ENCODE data around the gene ZDHHC20. TPM values are rescaled to one million over a fixed set of nuclear protein-coding genes. Genes with fewer than 3 reads are reported as not detected.
"Not testable (repeated sequence)": the region's sequence is repeated elsewhere in the genome, so short reads cannot be mapped to it uniquely, and the experiment has no call there.

The ZDHHC20 gene
- total RNA-seq, 2 experiments from 2014 or later, result 39.6 to 60.1 TPM

DNA sequence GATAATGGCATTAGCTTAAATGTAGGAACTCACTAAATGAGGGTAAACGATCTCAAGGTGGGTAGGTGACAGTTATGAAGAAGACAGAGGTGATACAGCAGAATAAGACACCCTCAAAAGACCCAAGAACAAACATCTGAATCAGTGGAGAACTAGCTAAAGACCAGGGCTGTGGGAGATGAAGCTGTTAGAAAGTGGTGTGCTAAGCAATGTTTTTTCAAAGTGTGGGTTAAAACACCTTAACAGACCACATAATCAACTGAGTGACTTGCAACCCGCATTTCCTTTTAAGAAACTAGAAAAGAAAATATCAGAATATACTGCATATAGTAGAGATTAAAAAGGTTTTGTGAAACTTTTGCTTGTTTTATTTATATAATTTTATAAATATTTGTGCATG is 70.0 kb downstream of the ZDHHC20 start:
- ChIA-PET CTCF (ENCODE audit: unreplicated experiment) (no interaction called here), POLR2A (interaction anchor here (0.6 to 1.1 kb wide), 5 partner anchors 10 to 86 kb away, joined by 3 to 8 read pairs (median 3); no protein-coding TSS in a partner anchor)
- no peak for DNase-seq (ENCODE audit: low spot score)
- TF ChIP-seq EZH2phosphoT487 (IDR thresholded peaks at IDR 0.05; ENCODE audit: borderline replicate concordance, low read depth, low read length), result no peak
- TF ChIP-seq, protein P1, sequence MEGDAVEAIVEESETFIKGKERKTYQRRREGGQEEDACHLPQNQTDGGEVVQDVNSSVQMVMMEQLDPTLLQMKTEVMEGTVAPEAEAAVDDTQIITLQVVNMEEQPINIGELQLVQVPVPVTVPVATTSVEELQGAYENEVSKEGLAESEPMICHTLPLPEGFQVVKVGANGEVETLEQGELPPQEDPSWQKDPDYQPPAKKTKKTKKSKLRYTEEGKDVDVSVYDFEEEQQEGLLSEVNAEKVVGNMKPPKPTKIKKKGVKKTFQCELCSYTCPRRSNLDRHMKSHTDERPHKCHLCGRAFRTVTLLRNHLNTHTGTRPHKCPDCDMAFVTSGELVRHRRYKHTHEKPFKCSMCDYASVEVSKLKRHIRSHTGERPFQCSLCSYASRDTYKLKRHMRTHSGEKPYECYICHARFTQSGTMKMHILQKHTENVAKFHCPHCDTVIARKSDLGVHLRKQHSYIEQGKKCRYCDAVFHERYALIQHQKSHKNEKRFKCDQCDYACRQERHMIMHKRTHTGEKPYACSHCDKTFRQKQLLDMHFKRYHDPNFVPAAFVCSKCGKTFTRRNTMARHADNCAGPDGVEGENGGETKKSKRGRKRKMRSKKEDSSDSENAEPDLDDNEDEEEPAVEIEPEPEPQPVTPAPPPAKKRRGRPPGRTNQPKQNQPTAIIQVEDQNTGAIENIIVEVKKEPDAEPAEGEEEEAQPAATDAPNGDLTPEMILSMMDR (conservative IDR thresholded peaks at IDR 0.05; ENCODE audit: low read length), result no peak
- Histone ChIP-seq H3K27ac (ENCODE audit: low read depth, low read length, poor library complexity, severe bottlenecking) (no peak overlapping the region), H3K9me2 (ENCODE audit: insufficient read depth, low read length) (no peaks in the 10 kb centered on the region), H3K9me3 (ENCODE audit: low read length) (peaks cover 17% of the 10 kb centered on the region), H3K79me2 (ENCODE audit: insufficient read depth, low read depth, low read length) (no peaks in the 10 kb centered on the region), H4K20me1 (ENCODE audit: insufficient read depth, low read length) (no peaks in the 10 kb centered on the region), H2AFZ (ENCODE audit: low read length) (no peak overlapping the region), H3K4me3 (ENCODE audit: low read depth, low read length, poor library complexity, severe bottlenecking) (no peak overlapping the region), H3K4me1 (ENCODE audit: insufficient read depth, low read length, poor library complexity, severe bottlenecking) (no peaks in the 10 kb centered on the region), H3K36me3 (ENCODE audit: insufficient read depth, low read length) (peaks cover 78% of the 10 kb centered on the region), H3K4me2 (ENCODE audit: low read length) (no peak overlapping the region)
- no TSS peak for BruUV-seq (replicated peaks)
- intact Hi-C loops (cut with micrococcal nuclease; ENCODE audit: unreplicated experiment), result no loop called here

DNA sequence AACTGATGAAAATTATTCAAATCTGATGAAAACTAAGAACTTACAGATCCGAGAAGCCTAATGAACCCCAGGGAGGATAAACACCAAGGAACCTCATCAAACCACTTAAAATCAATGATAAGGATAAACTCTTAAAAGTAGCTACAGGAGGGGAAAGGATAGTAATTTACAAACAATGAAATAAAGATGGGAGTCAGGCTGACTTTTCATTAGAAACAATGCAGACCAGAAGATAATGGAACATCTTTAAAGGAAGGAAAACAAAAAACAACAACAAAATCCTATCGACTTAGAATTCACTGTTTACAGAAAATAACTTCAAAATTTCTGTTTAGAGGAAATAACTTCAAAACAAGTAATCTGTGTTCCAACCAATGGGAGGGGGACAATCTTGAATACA is 73.4 kb downstream of the ZDHHC20 start:
- no peak overlapping the region for H3K4me3 ChIP-seq (ENCODE audit: low read depth, low read length, poor library complexity, severe bottlenecking)
- H4K20me1 ChIP-seq (ENCODE audit: insufficient read depth, low read length), result no peaks in the 10 kb centered on the region
- POLR2A ChIA-PET, result interaction anchor here (1.5 kb wide), 1 partner anchor 13 kb away, joined by 6 read pairs; no protein-coding TSS in a partner anchor
- TF ChIP-seq, protein P1 (conservative IDR thresholded peaks at IDR 0.05; ENCODE audit: low read length), result no peak
- TF ChIP-seq EZH2phosphoT487 (IDR thresholded peaks at IDR 0.05; ENCODE audit: borderline replicate concordance, low read depth, low read length), result no peak
- no peaks in the 10 kb centered on the region for H3K79me2 ChIP-seq (ENCODE audit: insufficient read depth, low read depth, low read length)
- H3K36me3 ChIP-seq (ENCODE audit: insufficient read depth, low read length), result peaks cover 88% of the 10 kb centered on the region
- CTCF ChIA-PET (ENCODE audit: unreplicated experiment), result no interaction called here
- no peak for DNase-seq (ENCODE audit: low spot score)
- H3K9me2 ChIP-seq (ENCODE audit: insufficient read depth, low read length), result no peaks in the 10 kb centered on the region
- no peaks in the 10 kb centered on the region for H3K4me1 ChIP-seq (ENCODE audit: insufficient read depth, low read length, poor library complexity, severe bottlenecking)
- H3K27ac ChIP-seq (ENCODE audit: low read depth, low read length, poor library complexity, severe bottlenecking), result no peak overlapping the region
- H3K9me3 ChIP-seq (ENCODE audit: low read length), result peaks cover 17% of the 10 kb centered on the region
- no TSS peak for BruUV-seq (replicated peaks)
- no peak overlapping the region for H3K4me2 ChIP-seq (ENCODE audit: low read length)
- H2AFZ ChIP-seq (ENCODE audit: low read length), result no peak overlapping the region
- intact Hi-C loops (cut with micrococcal nuclease; ENCODE audit: unreplicated experiment), result no loop called here

DNA sequence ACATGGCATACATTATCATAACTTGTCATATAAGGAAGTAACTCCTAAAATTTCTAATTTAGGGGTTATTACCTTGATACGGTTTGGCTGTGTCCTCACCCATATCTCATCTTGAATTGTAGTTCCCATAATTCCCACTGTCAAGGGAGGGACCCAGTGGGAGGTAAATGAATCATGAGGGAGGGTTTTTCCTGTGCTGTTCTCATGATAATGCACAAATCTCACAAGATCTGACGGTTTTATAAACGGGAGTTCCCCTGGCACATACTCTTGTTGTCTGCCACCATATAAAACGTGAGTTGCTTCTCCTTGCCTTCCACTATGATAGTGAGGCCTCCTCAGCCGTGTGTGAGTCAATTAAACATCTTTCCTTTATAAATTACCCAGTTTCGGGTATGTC is 76.0 kb downstream of the ZDHHC20 start:
- Histone ChIP-seq H2AFZ (ENCODE audit: low read length) (no peak overlapping the region), H3K36me3 (ENCODE audit: insufficient read depth, low read length) (peaks cover 77% of the 10 kb centered on the region), H3K9me3 (ENCODE audit: low read length) (peaks cover 17% of the 10 kb centered on the region), H3K27ac (ENCODE audit: low read depth, low read length, poor library complexity, severe bottlenecking) (no peak overlapping the region), H3K79me2 (ENCODE audit: insufficient read depth, low read depth, low read length) (no peaks in the 10 kb centered on the region), H4K20me1 (ENCODE audit: insufficient read depth, low read length) (no peaks in the 10 kb centered on the region), H3K4me2 (ENCODE audit: low read length) (no peak overlapping the region), H3K4me3 (ENCODE audit: low read depth, low read length, poor library complexity, severe bottlenecking) (no peak overlapping the region), H3K4me1 (ENCODE audit: insufficient read depth, low read length, poor library complexity, severe bottlenecking) (no peaks in the 10 kb centered on the region), H3K9me2 (ENCODE audit: insufficient read depth, low read length) (no peaks in the 10 kb centered on the region)
- ChIA-PET POLR2A (interaction anchor here (0.5 kb wide), 1 partner anchor 1318 kb away, joined by 3 read pairs; no protein-coding TSS in a partner anchor), CTCF (ENCODE audit: unreplicated experiment) (no interaction called here)
- BruUV-seq (replicated peaks), result no TSS peak
- no peak for DNase-seq (ENCODE audit: low spot score)
- TF ChIP-seq EZH2phosphoT487 (IDR thresholded peaks at IDR 0.05; ENCODE audit: borderline replicate concordance, low read depth, low read length), result no peak
- TF ChIP-seq, protein P1 (conservative IDR thresholded peaks at IDR 0.05; ENCODE audit: low read length), result no peak
- intact Hi-C loops (cut with micrococcal nuclease; ENCODE audit: unreplicated experiment), result no loop called here

DNA sequence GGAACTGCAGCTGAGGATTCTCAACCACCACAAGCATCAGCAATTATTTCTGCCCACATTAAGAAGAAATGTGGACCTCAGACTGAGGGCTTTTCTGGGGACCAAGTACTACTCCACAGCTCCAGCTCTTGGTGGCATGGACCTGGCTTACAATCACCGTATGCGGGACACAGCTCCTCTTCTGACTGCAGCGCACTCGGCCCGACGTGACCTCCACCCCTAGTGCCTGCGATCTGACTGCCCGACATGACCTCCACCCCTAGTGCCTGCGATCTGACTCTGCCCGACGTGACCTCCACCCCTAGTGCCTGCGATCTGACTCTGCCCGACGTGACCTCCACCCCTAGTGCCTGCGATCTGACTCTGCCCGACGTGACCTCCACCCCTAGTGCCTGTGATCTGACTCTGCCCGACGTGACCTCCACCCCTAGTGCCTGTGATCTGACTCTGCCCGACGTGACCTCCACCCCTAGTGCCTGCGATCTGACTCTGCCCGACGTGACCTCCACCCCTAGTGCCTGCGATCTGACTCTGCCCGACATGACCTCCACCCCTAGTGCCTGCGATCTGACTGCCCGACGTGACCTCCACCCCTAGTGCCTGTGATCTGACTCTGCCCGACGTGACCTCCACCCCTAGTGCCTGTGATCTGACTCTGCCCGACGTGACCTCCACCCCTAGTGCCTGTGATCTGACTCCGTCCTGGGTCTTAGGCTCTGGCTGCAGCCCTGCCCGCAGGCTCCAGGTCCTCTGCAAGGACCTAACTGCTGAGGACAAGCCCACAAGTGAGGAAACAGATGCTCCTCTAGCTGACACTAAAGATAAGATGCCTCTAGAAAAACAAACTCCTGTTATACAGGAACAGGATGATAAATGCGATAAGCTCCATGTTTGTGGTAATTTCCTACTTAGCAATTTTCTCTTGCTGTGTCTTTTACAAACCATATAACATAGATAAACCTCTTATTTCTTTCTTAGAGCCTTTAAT is 81.8 kb downstream of the ZDHHC20 start:
- H2AFZ ChIP-seq (ENCODE audit: low read length); H3K9me3 ChIP-seq (ENCODE audit: low read length); H3K79me2 ChIP-seq (ENCODE audit: insufficient read depth, low read depth, low read length); CTCF ChIA-PET (ENCODE audit: unreplicated experiment); H3K27ac ChIP-seq (ENCODE audit: low read depth, low read length, poor library complexity, severe bottlenecking); H3K9me2 ChIP-seq (ENCODE audit: insufficient read depth, low read length); intact Hi-C loops (cut with micrococcal nuclease; ENCODE audit: unreplicated experiment); H3K4me1 ChIP-seq (ENCODE audit: insufficient read depth, low read length, poor library complexity, severe bottlenecking); H4K20me1 ChIP-seq (ENCODE audit: insufficient read depth, low read length); H3K4me3 ChIP-seq (ENCODE audit: low read depth, low read length, poor library complexity, severe bottlenecking); BruUV-seq (replicated peaks); DNase-seq (ENCODE audit: low spot score); H3K4me2 ChIP-seq (ENCODE audit: low read length): not testable (repeated sequence)
- POLR2A ChIA-PET, result interaction anchor here (0.5 to 1.0 kb wide), 3 partner anchors 11 to 72 kb away, joined by 3 read pairs; no protein-coding TSS in a partner anchor
- peaks cover 46% of the 10 kb centered on the region for H3K36me3 ChIP-seq (ENCODE audit: insufficient read depth, low read length)
